Esophagus mucosa (tissue), 1 donor: ENCODE data around the gene SCMH1. TPM values are rescaled to one million over a fixed set of nuclear protein-coding genes. Genes with fewer than 3 reads are reported as not detected.

ENCODE experiments used
- ATAC-seq: fragments of 200-7000 bp; cut with Tn5 transposase; one replicate; pipeline ENCODE4 v1.9.1; 2020
- total RNA-seq: library from RNA; stranded (reverse); gene quantifications from one replicate; pipeline ENCODE4 v1.2.4, GENCODE V29; 2023
- donor health status: DM: yes; HTN: yes; CAD: no.

The SCMH1 gene
- total RNA-seq, 1 donor from 2014 or later, result 13.0 TPM

- ATAC-seq, result no peak
Observed at GRCh38 chr1:41023279-41023990, 218.7 kb downstream of the SCMH1 start.

- ATAC-seq, result no peak
Observed at GRCh38 chr1:41022424-41022823, 219.7 kb downstream of the SCMH1 start.

- ATAC-seq, result peak; percentile 9
Observed at GRCh38 chr1:41021526-41022308, 220.4 kb downstream of the SCMH1 start, which contains the start of gene SLFNL1. Gene SLFNL1 (minus strand): TSS chr1:41021725. CDS start chr1:41020660, 1,065 bp downstream.

GRCh38 chr1:41020654-41021053 is 221.5 kb downstream of the SCMH1 start:
- peak; percentile 1 for ATAC-seq

GRCh38 chr1:41020109-41020576 is 222.0 kb downstream of the SCMH1 start:
- no peak for ATAC-seq

GRCh38 chr1:41019353-41019745 is 222.8 kb downstream of the SCMH1 start:
- ATAC-seq, result no peak

- ATAC-seq, result no peak
Observed at GRCh38 chr1:41018018-41018410, 224.1 kb downstream of the SCMH1 start.

- no peak for ATAC-seq
Observed at GRCh38 chr1:41017141-41018017, 224.7 kb downstream of the SCMH1 start.

- ATAC-seq, result no peak
Observed at GRCh38 chr1:41015897-41016470, 226.1 kb downstream of the SCMH1 start.

GRCh38 chr1:41015281-41015896 is 226.7 kb downstream of the SCMH1 start:
- ATAC-seq, result no peak

GRCh38 chr1:41014871-41015270 is 227.2 kb downstream of the SCMH1 start:
- no peak for ATAC-seq

GRCh38 chr1:41013796-41014195 is 228.3 kb downstream of the SCMH1 start:
- peak; percentile 23 for ATAC-seq

- no peak for ATAC-seq
Observed at GRCh38 chr1:41013024-41013423, 229.1 kb downstream of the SCMH1 start.

- no peak for ATAC-seq
Observed at GRCh38 chr1:41010345-41010744, 231.8 kb downstream of the SCMH1 start.

GRCh38 chr1:41009466-41009865 is 232.6 kb downstream of the SCMH1 start:
- no peak for ATAC-seq

- peak; percentile 91 for ATAC-seq
Observed at GRCh38 chr1:41006942-41007865, 234.9 kb downstream of the SCMH1 start.

- no peak for ATAC-seq
Observed at GRCh38 chr1:41005876-41006275, 236.2 kb downstream of the SCMH1 start.

- peak; percentile 81 for ATAC-seq
Observed at GRCh38 chr1:41003640-41004220, 238.4 kb downstream of the SCMH1 start.

GRCh38 chr1:41003127-41003639 is 238.9 kb downstream of the SCMH1 start:
- no peak for ATAC-seq

GRCh38 chr1:40998668-40999067 is 243.4 kb downstream of the SCMH1 start:
- ATAC-seq, result peak; percentile 76
